ENCODE measurements around the gene GBX2.

- TF ChIP-seq CTCF (IDR thresholded peaks at IDR 0.05), result no peak
- no peak for TF ChIP-seq POLR2A (IDR thresholded peaks at IDR 0.05)
Observed at GRCh38 chr2:236204953-236205352, 36.8 kb upstream of the GBX2 start.

Data from lower leg skin (tissue), 3 donors.